ENCODE results near the gene ACBD3.
A peak's percentile ranks its signal among the peaks of the same experiment; 100 is the strongest.

Gene ACBD3

GRCh38 chr1:226186124-226187018 is at the start of gene ACBD3:
TSS of gene ACBD3 (minus strand) at chr1:226186741. CDS start at chr1:226186675, 66 bp downstream.
- ATAC-seq (ENCODE audit: low read depth) (peak; percentile 91), DNase-seq (ENCODE audit: low spot score) (peak; percentile 69)
- Histone ChIP-seq H3K27me3 (ENCODE audit: insufficient read depth, poor library complexity, severe bottlenecking) (no peaks in the 10 kb centered on the region), H3K9me3 (ENCODE audit: severe bottlenecking) (no peaks in the 10 kb centered on the region), H3K36me3 (ENCODE audit: low read depth) (no peaks in the 10 kb centered on the region; the same call in 1 of the 2 replicates), H3K4me3 (ENCODE audit: severe bottlenecking) (peak within 1 kb of the TSS; percentile 93), H3K4me1 (ENCODE audit: insufficient read depth, poor library complexity, severe bottlenecking) (peaks cover 4% of the 10 kb centered on the region), H3K27ac (ENCODE audit: poor library complexity, severe bottlenecking) (peak within 1 kb of the TSS; percentile 63)
- TF ChIP-seq CTCF (IDR thresholded peaks at IDR 0.05; ENCODE audit: poor library complexity, severe bottlenecking): no peak

GRCh38 chr1:226233806-226234205 is 47.3 kb upstream of the ACBD3 start:
- Histone ChIP-seq H3K36me3 (ENCODE audit: low read depth) (no peaks in the 10 kb centered on the region; the same call in 1 of the 2 replicates), H3K4me1 (ENCODE audit: insufficient read depth, poor library complexity, severe bottlenecking) (no peaks in the 10 kb centered on the region), H3K4me3 (ENCODE audit: severe bottlenecking) (no peak overlapping the region), H3K27me3 (ENCODE audit: insufficient read depth, poor library complexity, severe bottlenecking) (no peaks in the 10 kb centered on the region), H3K9me3 (ENCODE audit: severe bottlenecking) (no peaks in the 10 kb centered on the region), H3K27ac (ENCODE audit: poor library complexity, severe bottlenecking) (no peak overlapping the region)
- TF ChIP-seq CTCF (IDR thresholded peaks at IDR 0.05; ENCODE audit: poor library complexity, severe bottlenecking): no peak
- no peak for ATAC-seq (ENCODE audit: low read depth)
- no peak for DNase-seq (ENCODE audit: low spot score)

GRCh38 chr1:226233293-226233692 is 46.8 kb upstream of the ACBD3 start:
- Histone ChIP-seq H3K4me3 (ENCODE audit: severe bottlenecking) (no peak overlapping the region), H3K27me3 (ENCODE audit: insufficient read depth, poor library complexity, severe bottlenecking) (no peaks in the 10 kb centered on the region), H3K9me3 (ENCODE audit: severe bottlenecking) (no peaks in the 10 kb centered on the region), H3K36me3 (ENCODE audit: low read depth) (no peaks in the 10 kb centered on the region; the same call in 1 of the 2 replicates), H3K4me1 (ENCODE audit: insufficient read depth, poor library complexity, severe bottlenecking) (no peaks in the 10 kb centered on the region), H3K27ac (ENCODE audit: poor library complexity, severe bottlenecking) (no peak overlapping the region)
- no peak for DNase-seq (ENCODE audit: low spot score)
- ATAC-seq (ENCODE audit: low read depth): no peak
- TF ChIP-seq CTCF (IDR thresholded peaks at IDR 0.05; ENCODE audit: poor library complexity, severe bottlenecking): no peak

GRCh38 chr1:226226601-226227000 is 40.1 kb upstream of the ACBD3 start:
- Histone ChIP-seq H3K4me3 (ENCODE audit: severe bottlenecking) (no peak overlapping the region), H3K4me1 (ENCODE audit: insufficient read depth, poor library complexity, severe bottlenecking) (no peaks in the 10 kb centered on the region), H3K27ac (ENCODE audit: poor library complexity, severe bottlenecking) (no peak overlapping the region), H3K9me3 (ENCODE audit: severe bottlenecking) (no peaks in the 10 kb centered on the region), H3K36me3 (ENCODE audit: low read depth) (no peaks in the 10 kb centered on the region; the same call in 1 of the 2 replicates), H3K27me3 (ENCODE audit: insufficient read depth, poor library complexity, severe bottlenecking) (no peaks in the 10 kb centered on the region)
- no peak for DNase-seq (ENCODE audit: low spot score)
- no peak for ATAC-seq (ENCODE audit: low read depth)
- no peak for TF ChIP-seq CTCF (IDR thresholded peaks at IDR 0.05; ENCODE audit: poor library complexity, severe bottlenecking)

GRCh38 chr1:226223786-226224244 is 37.3 kb upstream of the ACBD3 start:
- H3K9me3 ChIP-seq (ENCODE audit: severe bottlenecking): no peaks in the 10 kb centered on the region
- H3K4me3 ChIP-seq (ENCODE audit: severe bottlenecking): peak overlapping the region; percentile 27
- no peaks in the 10 kb centered on the region for H3K4me1 ChIP-seq (ENCODE audit: insufficient read depth, poor library complexity, severe bottlenecking)
- DNase-seq (ENCODE audit: low spot score) (no peak), ATAC-seq (ENCODE audit: low read depth) (peak; percentile 53; the same call in 2 of the 3 replicates)
- no peak overlapping the region for H3K27ac ChIP-seq (ENCODE audit: poor library complexity, severe bottlenecking)
- H3K36me3 ChIP-seq (ENCODE audit: low read depth): no peaks in the 10 kb centered on the region
- TF ChIP-seq CTCF (IDR thresholded peaks at IDR 0.05; ENCODE audit: poor library complexity, severe bottlenecking): peak; percentile 16
- H3K27me3 ChIP-seq (ENCODE audit: insufficient read depth, poor library complexity, severe bottlenecking): no peaks in the 10 kb centered on the region

All from RWPE2 (cell line).